Activated CD4-positive, alpha-beta T cell treated with anti-CD3 and anti-CD28 coated beads for 1 hour (primary cell): Measurements from ENCODE around the gene TMEM8B.

ENCODE experiments used
- DNase-seq: peaks from one replicate; pipeline ENCODE4 v3.0.0-alpha.2; 2020

The TMEM8B gene

DNA sequence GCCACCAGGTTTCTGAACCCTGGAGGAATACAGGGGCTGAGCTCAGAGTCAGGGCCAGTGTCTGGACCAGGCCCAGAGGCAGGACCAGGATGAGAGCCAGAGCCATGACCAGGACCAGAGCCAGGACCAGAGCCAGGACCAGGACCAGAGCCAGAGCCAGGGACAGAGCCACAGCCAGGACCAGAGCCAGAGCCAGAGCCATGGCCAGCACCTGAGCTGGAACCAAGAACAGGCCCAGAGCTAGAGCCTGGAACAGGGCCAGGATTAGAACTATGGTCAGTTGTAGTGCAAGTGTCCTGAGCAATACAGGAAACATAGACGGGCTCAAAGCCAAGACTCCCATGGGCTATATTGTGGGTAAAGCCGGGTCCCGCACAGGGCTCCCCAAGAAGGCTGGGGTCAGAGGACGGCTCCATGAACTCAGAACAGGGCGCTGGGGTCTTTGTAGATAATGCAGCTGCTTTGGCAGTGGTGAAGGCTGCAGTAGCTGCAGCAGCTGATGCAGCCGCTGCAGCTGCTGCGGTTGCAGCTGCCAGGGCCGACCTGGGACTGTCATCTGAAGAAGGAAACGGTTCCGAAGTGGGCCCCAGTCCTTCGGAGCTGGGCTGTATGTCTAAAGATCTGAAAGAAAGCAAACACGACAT, 17.5 kb upstream of the TMEM8B start:
- no peak for DNase-seq

DNA sequence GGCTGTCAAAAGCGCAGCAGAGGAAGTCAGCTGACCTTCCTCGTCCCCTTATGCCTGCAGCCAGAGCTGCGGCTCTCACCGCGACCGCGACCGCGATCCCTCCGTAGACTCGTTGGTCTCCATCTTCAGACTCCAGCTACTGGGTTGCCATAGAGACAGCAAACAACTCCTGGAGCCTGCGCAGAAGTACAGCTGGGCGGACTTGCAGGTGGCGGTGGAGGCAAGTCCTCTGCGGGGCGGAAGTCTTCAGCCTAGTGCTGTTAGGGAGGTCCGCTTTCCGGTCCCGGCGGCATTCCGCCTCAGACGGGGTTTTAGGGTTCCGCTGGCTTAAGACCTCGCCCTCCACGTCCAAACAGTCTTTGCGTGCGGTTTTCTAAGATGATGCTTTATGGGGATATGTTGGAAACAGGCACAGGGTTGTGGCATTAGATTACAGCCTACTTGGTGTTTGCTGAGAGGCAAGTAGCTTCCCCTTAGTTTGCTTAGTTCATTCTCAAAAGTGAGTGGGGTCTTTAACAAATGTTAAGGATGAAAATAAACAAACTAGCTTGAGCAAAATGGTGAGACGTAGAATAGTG, 16.9 kb upstream of the TMEM8B start, which contains the start of gene SPAG8:
Gene SPAG8, minus strand, starts transcription at position 238 of the 578 bp plus-strand sequence. Its CDS starts 115 bp downstream, at position 123.
- peak; percentile 89 for DNase-seq

DNA sequence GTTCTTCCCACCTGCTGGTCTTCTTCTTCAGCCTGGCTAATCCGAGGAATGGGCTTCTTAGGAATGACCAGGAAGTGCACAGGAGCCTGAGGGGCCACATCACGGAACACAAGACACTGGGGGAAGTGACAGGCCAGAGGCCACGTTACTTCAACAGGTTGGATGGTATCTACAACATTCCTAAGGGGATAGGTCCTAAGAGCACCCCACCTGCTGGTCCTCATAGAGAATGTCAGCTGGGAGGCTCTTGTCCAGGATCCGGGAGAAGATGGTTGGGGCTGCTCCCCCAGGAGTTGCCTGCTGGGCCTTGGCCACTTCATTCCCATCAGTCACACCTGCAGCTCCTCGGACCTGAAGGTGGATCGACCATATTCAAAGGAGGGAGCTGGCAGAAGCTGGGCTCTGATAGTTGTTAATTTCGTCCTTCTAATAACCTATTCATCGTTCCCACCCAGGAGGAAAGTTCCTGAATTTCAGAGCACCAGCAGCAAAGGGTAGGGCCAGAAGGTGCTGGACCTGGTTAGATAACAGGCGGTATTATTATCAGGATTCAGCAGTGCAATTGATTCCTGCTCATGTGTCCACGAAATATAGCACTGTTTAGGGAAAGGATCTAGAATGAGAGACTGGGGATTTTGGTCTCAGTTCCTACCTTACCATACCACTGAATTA, 15.5 kb upstream of the TMEM8B start:
- DNase-seq, result no peak

DNA sequence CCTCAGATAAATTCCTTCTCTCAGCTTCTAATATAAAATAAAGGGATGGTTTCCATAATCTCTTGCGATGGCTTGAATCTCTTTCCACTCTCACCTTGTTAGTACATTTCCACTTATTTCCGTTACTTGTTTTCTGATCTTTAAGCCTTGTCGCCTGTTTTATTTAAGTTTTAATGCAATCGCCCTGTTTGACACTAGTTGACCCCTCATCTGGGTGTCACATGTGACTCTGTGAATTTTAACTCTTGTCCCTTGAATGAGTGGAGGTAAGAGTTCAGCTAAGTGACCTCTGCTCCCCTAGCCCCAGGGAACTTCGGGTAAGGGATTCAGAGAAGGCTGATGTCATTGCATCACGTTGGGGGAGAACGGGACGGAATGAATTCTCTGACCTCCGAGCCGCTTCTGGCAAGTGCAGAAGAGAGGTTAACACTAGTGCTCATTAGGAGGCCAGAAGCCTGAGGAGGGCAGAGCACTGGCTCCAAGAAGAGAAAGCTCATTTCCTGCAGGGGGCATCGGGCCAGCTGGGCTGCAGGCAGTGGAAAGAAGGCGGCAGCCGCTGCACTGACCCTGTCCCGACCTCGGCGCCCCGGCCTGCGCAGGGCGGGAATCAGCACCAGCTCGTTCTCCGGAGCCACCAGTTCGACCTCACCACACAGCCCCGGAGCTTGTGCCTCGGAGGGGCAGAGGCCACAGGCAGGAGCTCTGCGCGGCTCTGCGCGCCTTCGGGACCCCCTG, 14.8 kb upstream of the TMEM8B start:
- no peak for DNase-seq

DNA sequence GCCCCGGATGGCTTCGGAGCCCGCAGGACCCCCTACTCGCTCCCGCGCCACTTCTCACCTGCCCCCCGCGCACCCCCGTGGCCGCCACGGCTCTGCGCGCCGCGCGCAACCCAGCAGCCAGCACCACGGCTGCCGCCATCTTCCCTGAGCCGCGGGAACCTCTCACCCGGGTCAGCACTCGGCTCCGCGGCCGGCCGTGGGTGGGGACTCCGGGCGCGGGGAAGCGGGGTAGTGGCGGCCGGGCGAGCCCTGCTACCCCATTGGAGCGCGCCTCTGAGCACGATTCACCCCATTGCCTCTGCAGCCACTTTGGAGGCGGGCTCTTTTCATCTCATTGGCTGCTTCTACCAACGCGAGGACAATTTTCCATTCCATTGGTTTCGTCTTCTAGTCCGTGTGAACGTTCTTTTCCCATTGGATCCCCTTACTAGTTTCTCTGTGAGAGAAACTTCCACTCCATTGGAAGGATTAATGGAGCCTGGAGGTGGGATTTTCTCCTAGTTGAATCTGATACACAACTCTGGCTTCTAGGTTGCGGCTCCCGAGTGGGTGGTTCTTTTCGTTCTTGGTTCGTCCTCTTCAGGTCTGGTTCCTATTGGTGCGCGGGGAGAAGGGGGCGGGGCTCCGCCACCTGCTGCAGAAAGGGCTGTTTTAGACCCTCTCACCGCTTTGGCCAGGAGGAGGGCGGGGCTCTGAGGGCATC, 14.0 kb upstream of the TMEM8B start, which contains the start of gene HINT2:
Gene HINT2, minus strand, starts transcription at position 202 of the 703 bp plus-strand sequence. Its CDS starts 63 bp downstream, at position 139.
- DNase-seq, result peak; percentile 94

DNA sequence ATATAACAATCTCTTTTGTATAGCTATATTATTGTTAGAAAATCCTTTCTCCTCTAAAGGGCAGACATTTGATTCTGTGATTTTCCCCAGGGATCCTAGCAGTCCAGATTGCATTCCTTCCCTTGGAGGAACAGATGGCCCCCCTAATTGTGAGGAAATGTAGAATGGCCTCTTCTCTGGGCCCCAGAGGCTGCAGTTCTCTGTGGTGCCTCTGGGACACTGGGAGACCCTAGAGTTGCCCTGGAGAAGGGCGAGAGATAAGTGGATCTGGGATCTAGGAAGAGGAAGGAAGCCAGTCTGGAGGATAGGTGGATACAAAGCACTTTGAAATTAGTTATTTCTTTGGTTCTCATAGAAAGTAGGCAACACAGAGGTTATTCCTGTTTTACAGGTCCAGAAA, 12.3 kb upstream of the TMEM8B start:
- DNase-seq, result no peak

DNA sequence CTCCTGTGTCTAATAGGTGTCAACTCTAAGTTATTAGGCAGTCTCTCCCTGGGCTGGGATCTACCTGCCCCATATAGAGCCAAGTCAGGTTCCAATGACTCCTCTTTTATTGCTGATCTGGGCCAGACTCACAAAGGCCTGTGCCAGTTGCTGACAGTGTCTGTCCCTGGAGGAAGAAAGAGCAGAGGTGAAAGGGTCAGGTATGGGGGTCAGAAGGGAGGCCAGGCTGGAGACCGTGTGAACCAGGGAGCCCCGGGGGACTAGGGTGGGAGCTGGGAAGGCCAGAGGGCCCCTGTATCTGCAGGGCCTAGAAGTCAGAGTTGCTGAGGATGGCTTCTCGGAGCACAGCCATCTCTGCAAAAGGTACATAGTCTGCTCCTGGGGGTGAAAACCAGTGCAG, 10.7 kb upstream of the TMEM8B start:
- DNase-seq, result no peak

DNA sequence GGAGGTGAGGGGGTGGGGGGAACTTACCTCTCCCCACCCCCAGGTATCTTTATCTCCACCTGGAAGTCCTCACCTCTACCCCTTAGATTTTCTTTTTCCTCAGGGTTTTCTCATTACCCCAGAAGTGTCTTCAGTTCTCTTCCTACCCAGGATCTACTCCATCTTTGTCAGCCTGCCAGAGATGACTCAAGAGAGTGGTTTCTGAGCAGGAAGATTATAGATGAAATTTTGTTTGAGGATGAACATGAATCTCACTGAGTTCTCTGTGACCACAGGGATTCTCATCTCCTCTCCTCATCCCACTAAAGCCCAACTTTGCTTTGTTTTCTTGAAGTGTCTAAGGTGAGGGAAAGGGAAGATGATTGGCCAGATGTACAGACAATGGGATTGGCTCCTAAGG, 9.0 kb upstream of the TMEM8B start:
- DNase-seq, result no peak

DNA sequence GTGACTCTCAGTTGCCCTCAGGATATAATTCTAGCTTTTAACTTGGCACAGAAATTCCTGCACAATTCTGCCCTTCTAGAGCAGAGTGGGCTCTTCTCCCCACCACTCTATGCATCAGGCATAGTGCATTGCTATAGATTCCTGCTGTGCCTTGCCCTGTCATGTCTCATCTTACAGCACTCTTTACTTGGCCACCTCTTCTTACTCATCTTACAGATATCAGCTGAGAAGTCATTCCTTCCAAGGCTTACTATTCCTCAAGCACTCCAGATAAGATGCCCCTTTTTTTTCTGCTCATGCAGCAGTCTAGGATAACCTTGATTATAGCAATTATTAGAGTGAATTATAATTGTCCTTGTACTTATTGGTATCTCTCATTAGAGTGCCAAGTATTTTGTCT, 6.1 kb upstream of the TMEM8B start:
- no peak for DNase-seq

DNA sequence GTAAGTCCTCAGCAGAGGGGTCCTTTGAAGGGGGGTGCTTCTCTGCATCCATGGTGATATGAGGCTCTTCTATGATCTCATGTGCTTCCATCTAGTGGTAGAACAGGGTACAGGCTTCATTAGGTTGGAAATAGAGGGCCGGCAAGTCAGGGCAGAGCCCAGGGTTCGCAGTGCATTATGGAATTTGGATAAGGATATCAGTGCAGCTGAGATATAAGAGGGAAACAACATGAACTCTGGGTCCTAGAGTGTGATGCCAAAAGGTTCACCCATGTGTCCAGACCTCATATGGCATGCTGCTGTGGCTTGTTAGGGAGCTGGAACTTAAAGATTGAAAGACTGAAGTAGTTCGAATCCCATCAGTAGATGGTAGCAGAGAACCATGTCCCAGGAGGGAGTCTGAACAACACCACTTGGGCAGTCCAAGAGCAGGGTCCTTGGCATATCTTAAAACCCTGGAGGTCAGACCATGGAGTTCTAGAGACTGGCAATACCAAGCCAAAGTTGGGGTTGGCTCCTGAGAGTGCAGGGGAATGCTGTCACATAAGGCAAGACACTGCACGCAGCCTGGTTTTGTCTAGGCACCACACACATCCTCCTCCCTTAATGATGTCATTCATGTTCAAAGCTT, 2.8 kb upstream of the TMEM8B start:
- no peak for DNase-seq

DNA sequence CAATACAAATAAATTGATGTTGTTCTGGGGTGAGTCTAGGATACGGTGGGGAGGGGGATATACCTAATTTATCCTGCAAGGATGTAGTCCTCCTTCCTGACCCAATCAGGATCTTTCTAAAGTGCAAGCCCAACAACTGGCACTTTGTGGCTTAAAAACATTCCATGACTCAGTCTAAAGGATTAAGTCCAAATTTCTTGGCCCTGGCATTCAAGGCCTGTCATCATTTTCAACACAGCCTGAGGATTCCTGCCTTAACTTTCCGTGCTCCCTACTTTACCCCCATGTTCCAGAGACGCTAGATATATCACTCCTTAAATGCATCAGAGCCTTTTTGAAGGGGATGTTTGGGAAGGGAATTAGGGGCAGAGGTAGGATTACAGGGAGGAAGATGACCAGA, 1.5 kb upstream of the TMEM8B start:
- no peak for DNase-seq

DNA sequence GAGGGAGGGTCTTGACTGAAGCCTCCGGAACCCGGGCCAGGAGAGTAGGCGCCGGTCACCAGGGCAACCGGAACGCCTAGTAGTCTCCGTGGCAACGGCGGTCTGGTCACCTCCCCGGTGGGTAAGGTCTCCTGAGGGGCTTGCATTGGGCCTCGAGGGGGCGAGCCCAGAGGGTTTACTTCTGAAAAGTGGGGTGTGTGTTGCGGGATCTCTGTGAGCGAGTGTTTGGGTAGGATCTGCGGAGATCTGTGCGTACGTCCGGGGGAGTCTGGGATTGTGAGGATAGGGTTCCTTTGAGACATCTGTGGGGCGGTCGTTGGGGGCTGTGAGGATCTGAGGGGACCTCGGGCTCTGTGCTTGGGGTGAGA, 328 bp upstream of the TMEM8B start, which contains the start of gene FAM221B:
Gene FAM221B, minus strand, starts transcription at position 17 of the 368 bp plus-strand sequence. CDS start 2,571 bp downstream, outside the sequence.
- DNase-seq, result no peak

DNA sequence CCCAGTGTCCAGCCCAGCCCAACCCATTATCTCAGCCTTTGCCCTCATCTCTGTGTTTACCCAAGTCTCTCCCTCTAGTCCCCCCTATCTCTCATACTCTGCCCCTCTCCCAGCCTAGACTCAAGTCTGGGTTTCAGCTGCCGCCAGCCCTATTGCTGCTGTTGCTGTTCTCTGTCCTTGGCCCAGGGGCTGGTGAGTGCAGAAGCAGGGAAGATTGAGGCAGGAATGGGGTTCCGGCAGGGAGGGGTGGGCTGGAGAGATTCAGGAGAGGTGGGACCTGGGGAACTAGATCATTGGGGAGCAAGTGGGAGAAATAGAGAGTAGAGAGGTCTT, 702 bp downstream of the TMEM8B start:
- DNase-seq, result no peak

DNA sequence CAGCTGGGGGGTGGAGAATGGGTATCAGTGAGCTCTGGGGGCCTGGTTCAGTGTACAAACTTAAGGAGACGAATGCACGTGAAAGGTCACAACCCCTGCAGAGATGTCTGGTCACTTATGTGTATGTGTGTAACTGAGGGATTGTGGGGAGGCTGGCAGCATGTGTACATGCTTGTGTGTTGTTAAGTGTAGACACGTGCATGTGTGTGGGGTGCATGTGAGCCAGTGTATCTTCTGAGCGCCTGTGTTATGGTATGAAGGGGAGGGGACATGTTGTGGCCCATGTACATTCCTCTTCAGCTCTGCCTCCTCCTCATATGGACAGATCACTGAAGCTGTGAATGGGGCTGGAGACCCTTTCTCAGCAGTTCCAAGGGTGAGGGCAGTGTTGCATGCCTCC, 2.0 kb downstream of the TMEM8B start:
- no peak for DNase-seq

DNA sequence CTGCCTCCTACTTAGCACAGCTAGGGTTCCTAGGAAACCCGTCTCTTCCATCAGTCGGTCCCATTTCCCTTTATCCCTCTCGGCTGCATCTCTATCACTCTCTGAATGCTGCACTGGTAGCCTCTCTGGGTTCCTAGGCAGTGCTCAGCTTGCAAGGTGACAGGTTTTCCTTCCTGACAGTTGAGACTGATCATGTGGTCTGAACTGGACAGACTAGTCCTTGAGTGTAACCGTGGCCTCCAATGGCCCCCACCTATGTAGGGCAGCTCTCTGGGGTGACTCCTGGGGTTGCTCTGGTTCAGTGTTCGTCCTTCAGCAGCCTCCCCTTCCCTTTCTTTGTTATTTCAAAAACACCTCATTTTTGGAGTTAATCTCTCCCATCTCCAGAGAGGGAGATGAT, 3.8 kb downstream of the TMEM8B start:
- DNase-seq, result no peak

DNA sequence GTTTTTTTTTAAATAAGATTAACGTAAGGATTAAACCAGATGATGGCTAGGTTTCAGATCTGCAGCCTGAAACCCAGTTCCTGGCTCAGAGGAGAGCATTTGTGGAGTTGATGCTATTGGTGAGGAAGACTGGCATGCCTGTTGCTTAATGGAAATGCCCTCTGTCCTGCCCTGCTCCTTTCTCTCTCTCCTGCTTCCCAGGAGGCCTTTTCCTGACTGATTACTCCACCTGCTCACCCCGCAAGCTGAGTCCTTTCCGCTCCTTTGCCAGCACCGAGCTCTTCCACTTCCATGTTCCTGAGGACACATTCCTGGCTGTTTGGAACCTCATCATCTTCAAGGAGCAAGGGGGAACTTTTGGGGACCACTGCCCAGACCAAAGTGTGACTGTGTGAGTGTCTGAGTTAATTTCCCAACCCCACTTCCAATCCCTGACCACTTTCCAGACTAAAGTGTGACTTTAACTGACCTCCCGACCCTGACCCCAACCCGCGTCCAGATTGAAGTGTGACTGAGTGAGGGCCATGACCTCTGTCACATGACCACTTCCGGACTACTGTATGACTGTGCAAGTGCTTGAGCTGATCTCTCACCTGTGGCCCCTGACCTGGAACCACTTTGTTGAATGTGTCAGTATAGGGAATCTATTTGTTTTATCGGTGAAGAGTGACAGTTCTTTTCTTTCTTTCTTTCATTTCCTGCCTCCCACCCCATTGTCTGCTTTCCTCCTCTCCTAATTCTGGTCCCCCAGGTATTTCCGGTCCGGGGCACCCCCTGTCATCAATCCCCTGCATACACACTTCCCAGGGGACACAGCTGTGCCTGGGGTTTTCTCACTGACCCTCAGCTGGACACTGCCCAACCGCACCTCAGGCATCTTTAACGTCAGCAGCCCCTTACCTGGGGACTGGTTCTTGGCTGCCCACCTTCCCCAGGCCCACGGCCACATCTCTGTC, 5.5 kb downstream of the TMEM8B start:
- no peak for DNase-seq

DNA sequence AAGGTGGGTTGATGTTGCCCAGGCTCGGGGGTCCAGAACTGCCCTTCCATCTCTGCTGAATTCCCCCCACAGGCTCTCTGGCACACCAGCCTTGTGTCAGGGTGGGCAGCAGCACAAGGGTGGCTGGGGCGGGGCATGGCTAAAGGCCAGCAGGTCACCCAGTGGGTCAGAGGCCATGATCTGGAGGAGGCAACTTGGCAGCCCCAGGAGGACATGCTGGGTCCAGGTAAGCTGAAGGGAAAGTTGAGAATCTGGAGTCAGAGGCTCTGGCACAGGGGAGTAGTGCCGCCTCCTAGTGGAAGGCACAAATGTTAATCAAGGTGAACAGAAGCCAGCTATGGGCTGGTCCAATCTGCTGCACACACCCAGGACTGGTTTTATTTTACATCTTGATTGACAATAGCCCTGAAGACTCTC, 6.2 kb downstream of the TMEM8B start:
- DNase-seq, result no peak

DNA sequence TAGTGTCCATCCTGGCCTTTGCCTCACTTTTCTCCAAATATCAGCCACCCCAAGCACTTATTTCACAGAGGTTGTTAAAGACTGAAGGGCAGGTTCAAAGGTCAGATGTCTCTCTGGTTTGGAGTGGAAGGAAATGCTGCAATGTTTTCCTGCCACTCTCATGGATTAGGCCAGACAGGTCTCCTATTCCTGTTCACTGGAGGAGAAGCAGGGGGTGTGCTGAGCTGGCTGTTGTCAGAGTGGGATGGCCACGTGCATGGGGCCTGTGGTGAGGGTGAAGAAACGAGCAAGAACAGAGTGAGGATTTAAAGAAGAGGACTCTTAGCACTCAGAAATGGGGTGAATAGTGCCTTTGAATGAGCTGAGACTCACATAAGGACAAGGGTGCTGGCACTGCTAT, 6.7 kb downstream of the TMEM8B start:
- DNase-seq, result no peak

DNA sequence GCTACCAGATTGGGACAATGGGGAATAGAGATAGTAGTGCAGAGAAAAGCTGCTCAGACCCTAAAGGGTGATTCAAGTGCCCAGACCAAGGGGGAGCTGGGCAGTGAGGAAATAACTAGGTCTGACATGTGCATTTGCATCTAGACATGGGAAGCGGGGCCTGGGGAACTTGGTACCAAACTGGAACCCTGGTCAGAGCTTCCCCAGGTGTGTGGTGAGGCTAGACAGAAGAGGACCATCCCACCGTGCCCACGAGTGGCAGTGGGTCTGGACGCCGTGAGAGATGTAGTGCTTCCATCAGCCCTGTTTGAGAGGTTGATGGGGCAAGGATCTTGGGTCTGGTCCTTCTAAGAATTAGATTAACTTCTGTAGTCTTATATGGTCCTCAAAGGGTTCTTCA, 7.6 kb downstream of the TMEM8B start:
- DNase-seq, result no peak

DNA sequence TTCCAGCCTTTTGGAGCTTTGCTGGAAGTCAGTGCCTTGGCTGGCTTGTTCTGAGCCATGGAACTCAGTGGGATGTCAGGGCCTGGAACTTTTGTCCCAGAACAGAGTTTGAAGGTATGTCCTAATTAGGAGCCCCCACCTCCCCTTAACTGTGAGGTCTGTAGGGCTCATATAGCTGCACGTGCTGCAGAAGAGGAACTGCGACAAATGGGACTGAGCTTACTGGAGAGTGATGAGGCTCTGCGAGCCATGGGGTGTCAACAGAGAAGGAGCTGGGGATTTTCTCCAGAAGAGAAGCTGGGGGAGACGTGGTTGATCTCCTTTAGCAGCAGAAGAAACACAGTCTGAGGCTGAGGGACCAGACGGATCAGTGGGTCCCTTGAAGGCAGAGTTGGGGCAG, 10.9 kb downstream of the TMEM8B start:
- no peak for DNase-seq
